Measurements from ENCODE around the gene ANK3. TPM values are rescaled to one million over a fixed set of nuclear protein-coding genes. Genes with fewer than 3 reads are reported as not detected.

The ANK3 gene
- total RNA-seq, 1 donor from 2014 or later = 65.3 TPM

DNA sequence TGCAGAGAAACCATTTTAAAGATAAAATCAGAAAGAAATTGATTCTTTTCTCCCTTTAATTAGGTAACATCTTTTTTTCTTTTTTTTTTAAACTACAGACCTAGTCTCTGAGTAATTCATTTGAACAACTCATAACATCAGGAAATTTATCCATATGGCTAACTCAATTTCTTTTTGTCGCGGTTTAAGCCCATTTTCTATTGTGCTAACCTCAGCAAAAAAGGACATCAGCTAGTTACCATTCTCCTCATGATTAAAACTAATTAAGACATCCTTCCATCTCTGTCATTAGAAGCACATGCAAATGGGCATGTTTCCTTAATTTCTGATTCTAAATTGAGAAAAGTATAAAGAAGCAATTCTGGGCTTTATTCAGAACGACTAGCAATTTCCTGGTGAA is 57.8 kb downstream of the ANK3 start:
- Histone ChIP-seq H3K9me3 (peaks cover 4% of the 10 kb centered on the region), H3K36me3 (no peaks in the 10 kb centered on the region), H3K27ac (no peak overlapping the region), H3K4me3 (no peak overlapping the region), H3K4me1 (no peaks in the 10 kb centered on the region), H3K27me3 (no peaks in the 10 kb centered on the region)
- TF ChIP-seq, protein P1, sequence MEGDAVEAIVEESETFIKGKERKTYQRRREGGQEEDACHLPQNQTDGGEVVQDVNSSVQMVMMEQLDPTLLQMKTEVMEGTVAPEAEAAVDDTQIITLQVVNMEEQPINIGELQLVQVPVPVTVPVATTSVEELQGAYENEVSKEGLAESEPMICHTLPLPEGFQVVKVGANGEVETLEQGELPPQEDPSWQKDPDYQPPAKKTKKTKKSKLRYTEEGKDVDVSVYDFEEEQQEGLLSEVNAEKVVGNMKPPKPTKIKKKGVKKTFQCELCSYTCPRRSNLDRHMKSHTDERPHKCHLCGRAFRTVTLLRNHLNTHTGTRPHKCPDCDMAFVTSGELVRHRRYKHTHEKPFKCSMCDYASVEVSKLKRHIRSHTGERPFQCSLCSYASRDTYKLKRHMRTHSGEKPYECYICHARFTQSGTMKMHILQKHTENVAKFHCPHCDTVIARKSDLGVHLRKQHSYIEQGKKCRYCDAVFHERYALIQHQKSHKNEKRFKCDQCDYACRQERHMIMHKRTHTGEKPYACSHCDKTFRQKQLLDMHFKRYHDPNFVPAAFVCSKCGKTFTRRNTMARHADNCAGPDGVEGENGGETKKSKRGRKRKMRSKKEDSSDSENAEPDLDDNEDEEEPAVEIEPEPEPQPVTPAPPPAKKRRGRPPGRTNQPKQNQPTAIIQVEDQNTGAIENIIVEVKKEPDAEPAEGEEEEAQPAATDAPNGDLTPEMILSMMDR (IDR thresholded peaks at IDR 0.05) = no peak
- no peak for TF ChIP-seq POLR2AphosphoS5 (IDR thresholded peaks at IDR 0.05; ENCODE audit: insufficient read depth in 1 of 2, low read depth in 1 of 2)
- no peak for TF ChIP-seq POLR2A (IDR thresholded peaks at IDR 0.05)
- intact Hi-C loops (cut with DNase I) = no loop called here
- no peak for DNase-seq (ENCODE audit: extremely low spot score in 2 of 2)

DNA sequence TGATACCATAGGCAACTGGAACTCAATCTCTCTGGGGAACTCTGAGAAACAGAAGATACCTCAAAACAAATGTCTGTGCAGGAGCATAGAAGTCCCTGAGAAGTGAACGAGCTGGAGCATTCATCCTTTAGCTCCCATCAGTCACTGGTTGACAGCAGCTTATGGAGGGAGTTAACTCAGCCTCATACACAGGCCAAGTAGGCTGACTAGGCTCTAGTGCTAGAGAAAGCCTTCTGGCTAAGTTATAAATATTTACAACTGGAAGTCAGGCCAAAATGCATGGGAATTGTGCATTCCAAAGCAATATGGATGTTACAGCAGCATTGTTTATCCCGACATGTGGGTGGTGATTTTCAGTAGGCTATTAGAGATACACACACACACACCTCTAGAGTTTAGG is 66.5 kb downstream of the ANK3 start:
- no peak for DNase-seq (ENCODE audit: extremely low spot score in 2 of 2)
- no peaks in the 10 kb centered on the region for H3K27me3 ChIP-seq
- intact Hi-C loops (cut with DNase I) = no loop called here
- H3K27ac ChIP-seq = no peak overlapping the region
- H3K4me3 ChIP-seq = no peak overlapping the region
- no peaks in the 10 kb centered on the region for H3K9me3 ChIP-seq
- no peaks in the 10 kb centered on the region for H3K4me1 ChIP-seq
- H3K36me3 ChIP-seq = no peaks in the 10 kb centered on the region
- TF ChIP-seq, protein P1 (IDR thresholded peaks at IDR 0.05) = no peak
- no peak for TF ChIP-seq POLR2AphosphoS5 (IDR thresholded peaks at IDR 0.05; ENCODE audit: insufficient read depth in 1 of 2, low read depth in 1 of 2)
- TF ChIP-seq POLR2A (IDR thresholded peaks at IDR 0.05) = no peak

DNA sequence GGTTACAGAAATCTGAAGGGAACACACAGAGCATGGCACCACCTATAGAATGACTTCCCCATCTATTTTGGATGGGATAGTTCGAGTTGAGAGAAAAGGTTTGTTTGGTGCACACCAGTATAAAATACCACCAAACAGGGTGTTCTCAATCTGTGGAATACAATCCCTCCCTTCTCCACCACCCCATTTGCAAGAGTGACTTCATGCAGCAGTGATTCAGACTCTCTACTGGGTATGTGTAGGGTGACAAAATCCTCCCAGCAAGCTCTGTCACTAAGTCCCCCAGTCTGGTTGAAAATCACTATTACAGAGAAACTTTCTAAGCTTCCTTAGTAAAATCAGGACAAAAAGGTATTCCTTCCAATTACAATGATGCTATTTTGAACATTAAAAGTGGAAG is 69.0 kb downstream of the ANK3 start:
- intact Hi-C loops (cut with DNase I) = no loop called here
- no peaks in the 10 kb centered on the region for H3K4me1 ChIP-seq
- H3K9me3 ChIP-seq = no peaks in the 10 kb centered on the region
- no peak overlapping the region for H3K4me3 ChIP-seq
- H3K36me3 ChIP-seq = no peaks in the 10 kb centered on the region
- TF ChIP-seq POLR2A (IDR thresholded peaks at IDR 0.05) (no peak), POLR2AphosphoS5 (IDR thresholded peaks at IDR 0.05; ENCODE audit: insufficient read depth in 1 of 2, low read depth in 1 of 2) (no peak)
- TF ChIP-seq, protein P1 (IDR thresholded peaks at IDR 0.05) = no peak
- H3K27me3 ChIP-seq = no peaks in the 10 kb centered on the region
- DNase-seq (ENCODE audit: extremely low spot score in 2 of 2) = no peak
- H3K27ac ChIP-seq = no peak overlapping the region

DNA sequence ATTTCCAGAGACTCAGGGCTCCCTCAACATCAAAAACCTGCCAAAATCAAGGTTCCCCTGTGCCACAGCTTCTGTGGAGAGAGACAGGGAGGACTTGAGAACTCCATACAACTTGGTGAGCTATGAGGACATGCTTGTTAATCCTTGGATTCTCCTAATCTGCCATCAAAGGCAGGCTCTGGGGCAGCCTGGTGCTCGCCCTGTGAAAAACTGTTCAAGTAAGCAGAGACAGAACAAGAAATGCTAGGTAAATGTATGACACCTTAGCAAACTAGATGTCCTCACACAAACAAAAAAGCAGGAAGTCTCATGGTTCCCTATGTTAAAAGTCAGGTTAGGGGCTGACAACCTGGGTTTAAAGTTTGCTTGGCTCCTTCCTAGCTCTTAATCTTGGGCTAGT is 73.6 kb downstream of the ANK3 start:
- no peak for DNase-seq (ENCODE audit: extremely low spot score in 2 of 2)
- Histone ChIP-seq H3K4me1 (no peaks in the 10 kb centered on the region), H3K4me3 (no peak overlapping the region), H3K9me3 (no peaks in the 10 kb centered on the region), H3K36me3 (no peaks in the 10 kb centered on the region), H3K27me3 (no peaks in the 10 kb centered on the region), H3K27ac (no peak overlapping the region)
- TF ChIP-seq POLR2AphosphoS5 (IDR thresholded peaks at IDR 0.05; ENCODE audit: insufficient read depth in 1 of 2, low read depth in 1 of 2) (no peak), POLR2A (IDR thresholded peaks at IDR 0.05) (no peak)
- TF ChIP-seq, protein P1 (IDR thresholded peaks at IDR 0.05) = no peak
- intact Hi-C loops (cut with DNase I) = no loop called here

DNA sequence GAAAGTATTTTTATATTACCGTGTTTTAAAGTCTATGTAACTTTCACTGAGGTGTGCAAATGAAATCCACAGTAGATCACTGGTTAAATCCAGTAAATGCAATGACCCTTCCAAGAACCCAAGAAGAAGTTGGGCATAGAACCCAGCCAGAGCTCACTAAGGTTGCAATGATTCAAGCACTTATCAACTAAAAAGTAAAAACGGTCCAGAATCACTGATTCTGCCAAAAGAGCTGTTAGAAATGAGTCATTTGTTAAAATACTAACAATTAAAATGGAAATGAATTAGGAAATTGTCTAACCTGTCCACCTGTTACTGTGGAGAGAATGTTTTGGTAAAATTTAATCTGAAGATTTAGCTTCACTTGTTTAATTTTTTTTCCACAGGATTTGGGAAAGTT is 74.4 kb downstream of the ANK3 start:
- Histone ChIP-seq H3K9me3 (no peaks in the 10 kb centered on the region), H3K27me3 (no peaks in the 10 kb centered on the region), H3K36me3 (no peaks in the 10 kb centered on the region), H3K4me1 (no peaks in the 10 kb centered on the region), H3K27ac (no peak overlapping the region), H3K4me3 (no peak overlapping the region)
- intact Hi-C loops (cut with DNase I) = no loop called here
- TF ChIP-seq, protein P1 (IDR thresholded peaks at IDR 0.05) = no peak
- no peak for TF ChIP-seq POLR2A (IDR thresholded peaks at IDR 0.05)
- no peak for TF ChIP-seq POLR2AphosphoS5 (IDR thresholded peaks at IDR 0.05; ENCODE audit: insufficient read depth in 1 of 2, low read depth in 1 of 2)
- DNase-seq (ENCODE audit: extremely low spot score in 2 of 2) = no peak

All from vagina (tissue), 2 donors.